Gastroesophageal sphincter (tissue), 3 donors: ENCODE measurements around the gene PODXL2.

Experiments used
- CTCF ChIP-seq, 4 experiments: fragments of 200-600 bp in 2 of 4; fragments of 450-650 bp in 2 of 4; sonication (generic) in 1 of 4; IDR thresholded peaks; one replicate each; pipeline ENCODE4 v1.5.1; 2017 to 2019; ENCODE audit warnings: antibody characterized with exemption in 4 of 4, mild to moderate bottlenecking in 2 of 4, moderate library complexity in 2 of 4
- POLR2A ChIP-seq, 2 donors: fragments of 450-650 bp; IDR thresholded peaks; one replicate each; pipeline ENCODE4 v1.6.1; 2017; ENCODE audit warnings: antibody characterized with exemption in 2 of 2, mild to moderate bottlenecking in 2 of 2, moderate library complexity in 1 of 2

- TF ChIP-seq CTCF (IDR thresholded peaks at IDR 0.05) (no peak), POLR2A (IDR thresholded peaks at IDR 0.05) (no peak)
These were observed at the start of gene PODXL2 for GRCh38 chr3:127628788-127629466.
